ENCODE data around the gene HPCAL1. TPM values are rescaled to one million over a fixed set of nuclear protein-coding genes. Genes with fewer than 3 reads are reported as not detected.

The HPCAL1 gene
- total RNA-seq, 2 donors from 2014 or later = 41.0 to 66.3 TPM

DNA sequence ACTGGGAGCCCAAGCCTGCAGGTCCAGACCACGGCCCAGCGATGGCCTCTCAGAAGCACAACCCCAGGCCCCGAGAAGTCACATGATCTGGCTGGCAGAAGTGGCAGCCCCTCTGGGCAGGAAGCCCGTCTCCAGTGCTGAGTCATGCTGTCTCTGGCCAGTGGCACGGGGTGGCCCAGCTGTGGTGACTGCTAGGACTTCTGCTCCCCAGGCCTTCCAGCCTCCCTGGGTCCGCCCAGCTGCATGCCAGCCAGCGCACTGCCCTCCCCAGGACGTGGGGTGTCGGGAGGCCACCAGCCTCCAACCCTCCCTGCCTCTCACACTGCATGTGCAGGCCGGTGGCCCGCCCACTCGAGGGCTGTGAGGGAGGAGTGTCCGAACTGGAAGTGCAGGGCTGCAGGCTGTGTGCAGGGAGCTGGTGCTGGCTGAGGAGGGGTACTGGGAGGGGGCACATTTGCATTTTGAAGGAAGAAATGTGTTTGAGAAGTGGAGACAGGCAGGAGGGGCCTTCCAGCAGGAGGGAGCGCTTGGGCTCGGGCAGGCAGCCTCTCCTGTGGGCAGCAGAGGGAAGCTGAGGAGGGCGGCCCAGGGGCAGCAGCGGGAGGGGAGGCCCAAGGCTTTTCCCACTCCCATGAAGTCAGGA is 17.0 kb upstream of the HPCAL1 start:
- Histone ChIP-seq H3K4me1 (peaks cover 26% of the 10 kb centered on the region), H3K27ac (peak overlapping the region; percentile 57 to 71 (median 63)), H3K9me3 (no peaks in the 10 kb centered on the region), H3K36me3 (replicated peaks in 1 of 2; ENCODE audit: insufficient read depth in 1 of 2, low read depth in 2 of 2) (no peaks in the 10 kb centered on the region), H3K4me3 (no peak overlapping the region), H3K27me3 (no peaks in the 10 kb centered on the region)
- intact Hi-C loops (cut with DNase I) = no loop called here
- peak; percentile 91 for ATAC-seq
- TF ChIP-seq POLR2A (IDR thresholded peaks at IDR 0.05) = peak in 1 of 3 donors; percentile 27
- TF ChIP-seq, protein P1, sequence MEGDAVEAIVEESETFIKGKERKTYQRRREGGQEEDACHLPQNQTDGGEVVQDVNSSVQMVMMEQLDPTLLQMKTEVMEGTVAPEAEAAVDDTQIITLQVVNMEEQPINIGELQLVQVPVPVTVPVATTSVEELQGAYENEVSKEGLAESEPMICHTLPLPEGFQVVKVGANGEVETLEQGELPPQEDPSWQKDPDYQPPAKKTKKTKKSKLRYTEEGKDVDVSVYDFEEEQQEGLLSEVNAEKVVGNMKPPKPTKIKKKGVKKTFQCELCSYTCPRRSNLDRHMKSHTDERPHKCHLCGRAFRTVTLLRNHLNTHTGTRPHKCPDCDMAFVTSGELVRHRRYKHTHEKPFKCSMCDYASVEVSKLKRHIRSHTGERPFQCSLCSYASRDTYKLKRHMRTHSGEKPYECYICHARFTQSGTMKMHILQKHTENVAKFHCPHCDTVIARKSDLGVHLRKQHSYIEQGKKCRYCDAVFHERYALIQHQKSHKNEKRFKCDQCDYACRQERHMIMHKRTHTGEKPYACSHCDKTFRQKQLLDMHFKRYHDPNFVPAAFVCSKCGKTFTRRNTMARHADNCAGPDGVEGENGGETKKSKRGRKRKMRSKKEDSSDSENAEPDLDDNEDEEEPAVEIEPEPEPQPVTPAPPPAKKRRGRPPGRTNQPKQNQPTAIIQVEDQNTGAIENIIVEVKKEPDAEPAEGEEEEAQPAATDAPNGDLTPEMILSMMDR (IDR thresholded peaks at IDR 0.05) = peak in 1 of 7 experiments; percentile 13
- WGBS, 2 donors = 43 to 85% methylated on average over 5 to 17 of the region's 17 CpGs
- DNase-seq = peak; percentile 80 to 90 (median 88)

DNA sequence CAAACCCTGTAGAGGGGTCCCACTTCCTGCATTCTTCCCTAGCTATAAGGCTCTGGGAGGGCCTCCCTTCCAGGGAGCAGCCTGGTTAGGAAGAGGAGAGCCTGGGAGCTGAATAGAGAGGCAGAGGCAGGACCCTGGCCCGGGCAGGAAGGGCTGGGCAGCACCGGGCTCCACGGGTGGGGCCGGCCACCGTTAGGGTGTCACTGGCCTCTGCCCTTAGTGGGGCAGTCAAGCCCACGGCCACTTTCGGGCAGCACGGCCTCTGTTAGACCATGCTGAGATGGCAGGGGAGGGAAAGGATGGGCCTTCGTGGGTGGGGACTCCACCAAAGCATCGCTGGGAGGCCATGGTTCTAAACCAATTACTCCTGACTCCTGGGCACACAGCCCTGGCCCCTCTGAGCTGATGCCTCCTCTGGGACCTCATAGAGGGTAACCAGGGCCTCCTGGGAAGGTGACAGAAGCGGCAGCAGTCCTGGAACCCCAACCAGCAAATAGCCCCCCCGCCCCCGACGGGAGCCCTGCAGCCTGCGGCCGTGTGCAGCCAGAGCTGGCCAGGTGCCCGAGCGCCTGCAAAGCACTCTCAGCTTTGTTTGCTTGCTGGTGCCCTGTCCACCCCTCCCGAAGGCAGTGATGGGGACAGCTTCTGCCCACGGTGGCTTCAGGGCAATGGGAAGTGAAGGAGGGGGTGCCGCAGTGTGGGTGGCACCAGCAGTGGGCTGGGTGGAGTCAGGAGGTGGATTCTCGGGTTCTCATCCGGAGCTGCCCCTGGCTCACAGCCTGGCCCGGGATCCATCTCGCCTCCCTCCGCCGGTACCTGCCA is 16.3 kb upstream of the HPCAL1 start:
- intact Hi-C loops (cut with DNase I) = no loop called here
- Histone ChIP-seq H3K9me3 (no peaks in the 10 kb centered on the region), H3K36me3 (replicated peaks in 1 of 2; ENCODE audit: insufficient read depth in 1 of 2, low read depth in 2 of 2) (no peaks in the 10 kb centered on the region), H3K27me3 (no peaks in the 10 kb centered on the region), H3K4me3 (no peak overlapping the region), H3K27ac (peak overlapping the region; percentile 57 to 71 (median 63)), H3K4me1 (peaks cover 26% of the 10 kb centered on the region)
- no peak for TF ChIP-seq POLR2A (IDR thresholded peaks at IDR 0.05)
- TF ChIP-seq, protein P1 (IDR thresholded peaks at IDR 0.05) = no peak
- ATAC-seq = peak; percentile 28
- 35 to 62% methylated on average over 11 to 27 of the region's 27 CpGs for WGBS, 2 donors
- DNase-seq = peak; percentile 31 to 79 (median 74)

DNA sequence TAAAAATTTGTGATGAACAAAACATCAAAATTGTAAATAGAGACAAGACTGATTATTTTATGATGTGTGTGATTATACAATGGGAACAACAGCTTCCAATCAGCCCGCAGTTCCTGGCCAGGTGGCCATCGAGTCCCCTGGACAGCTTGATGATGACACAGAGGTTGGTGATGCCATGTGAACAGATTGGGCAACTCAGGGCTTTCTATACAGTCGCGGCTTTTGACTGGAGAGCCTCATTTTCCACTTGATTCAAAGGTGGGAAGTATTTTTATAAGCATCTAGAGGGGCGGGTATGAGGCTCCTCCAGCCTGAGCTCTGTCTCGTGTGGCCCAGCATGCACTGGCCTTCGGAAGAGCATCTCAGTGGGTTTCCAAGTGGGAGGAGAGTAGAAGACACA is 14.9 kb upstream of the HPCAL1 start:
- ATAC-seq (no peak), DNase-seq (no peak)
- no peaks in the 10 kb centered on the region for H3K27me3 ChIP-seq
- WGBS, 2 donors = 84 to 86% methylated on average over 7 of the region's 7 CpGs
- no peaks in the 10 kb centered on the region for H3K36me3 ChIP-seq (replicated peaks in 1 of 2; ENCODE audit: insufficient read depth in 1 of 2, low read depth in 2 of 2)
- H3K4me1 ChIP-seq = peaks cover 26% of the 10 kb centered on the region
- no peaks in the 10 kb centered on the region for H3K9me3 ChIP-seq
- H3K4me3 ChIP-seq = no peak overlapping the region
- TF ChIP-seq POLR2A (IDR thresholded peaks at IDR 0.05) = no peak
- TF ChIP-seq, protein P1 (IDR thresholded peaks at IDR 0.05) = no peak
- H3K27ac ChIP-seq = no peak overlapping the region
- intact Hi-C loops (cut with DNase I) = no loop called here

DNA sequence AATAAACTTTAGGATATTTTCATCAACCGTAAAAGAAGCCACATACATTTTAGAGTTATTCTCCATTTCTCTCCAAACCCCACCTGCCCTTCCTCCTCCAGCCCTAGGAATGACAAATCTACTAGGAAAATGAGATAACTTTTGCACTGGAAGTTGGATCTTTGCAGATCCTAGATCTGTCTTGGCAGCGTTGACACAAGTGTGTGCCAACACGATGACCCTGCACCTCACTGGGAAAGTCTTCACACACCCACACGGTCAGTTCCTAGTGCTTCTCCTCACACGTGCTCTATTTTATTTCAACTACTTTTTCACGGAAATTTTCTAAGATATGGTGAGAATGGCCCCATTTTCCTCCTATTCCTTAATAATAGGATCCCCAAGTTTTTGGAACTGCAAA is 14.1 kb upstream of the HPCAL1 start:
- TF ChIP-seq, protein P1 (IDR thresholded peaks at IDR 0.05) = no peak
- no peak for TF ChIP-seq POLR2A (IDR thresholded peaks at IDR 0.05)
- no peak overlapping the region for H3K4me3 ChIP-seq
- H3K36me3 ChIP-seq (replicated peaks in 1 of 2; ENCODE audit: insufficient read depth in 1 of 2, low read depth in 2 of 2) = no peaks in the 10 kb centered on the region
- no peak overlapping the region for H3K27ac ChIP-seq
- peaks cover 26% of the 10 kb centered on the region for H3K4me1 ChIP-seq
- no peaks in the 10 kb centered on the region for H3K9me3 ChIP-seq
- no peaks in the 10 kb centered on the region for H3K27me3 ChIP-seq
- WGBS, 2 donors = 82 to 83% methylated on average over 6 of the region's 6 CpGs
- no peak for DNase-seq
- no peak for ATAC-seq
- intact Hi-C loops (cut with DNase I) = no loop called here

Measured in body of pancreas (tissue), 4 donors.